IMR-90 (cell line): Measurements from ENCODE around the gene KDSR. TPM values are rescaled to one million over a fixed set of nuclear protein-coding genes. Genes with fewer than 3 reads are reported as not detected.

Experiments
- ATAC-seq: fragments of 200-7000 bp; cut with Tn5 transposase; 2 replicates; pipeline ENCODE4 v1.9.1; 2020; ENCODE audit warnings: low read depth, mild to moderate bottlenecking, moderate library complexity
- BruUV-seq: library from RNA; stranded (reverse); fragments of 400-500 nt; replicated peaks from 2 replicates; lab custom pipeline; 2021; lab: Mats Ljungman, UMichigan
- CTCF ChIA-PET: fragments of 300-600 bp; formaldehyde crosslinking; extraction: SDS; loops from one replicate; lab custom pipeline; 2021; ENCODE audit warnings: antibody characterized with exemption; lab: Yijun Ruan, JAX
- POLR2A ChIA-PET: fragments of 300-600 bp; sonication (Branson Sonifier 250); formaldehyde crosslinking; loops from one replicate; lab custom pipeline; 2022; ENCODE audit warnings: antibody characterized with exemption; ENCODE audit not compliant: unreplicated experiment; lab: Charles Lee
- DNase-seq: peaks from one replicate; pipeline ENCODE4 v3.0.0; 2013
- H2AFZ ChIP-seq: replicated peaks from 2 replicates; pipeline ENCODE3; 2013; ENCODE audit warnings: low read length, mild to moderate bottlenecking; ENCODE audit not compliant: poor library complexity
- H2AK5ac ChIP-seq: 2 replicates; pipeline ENCODE4 v1.6.1; 2013; ENCODE audit warnings: low read depth, low read length, inconsistent platforms
- H2AK9ac ChIP-seq: replicated peaks from 2 replicates; pipeline ENCODE3; 2013; ENCODE audit warnings: mild to moderate bottlenecking, low read depth, low read length, moderate library complexity; ENCODE audit not compliant: poor library complexity
- H2BK120ac ChIP-seq: 2 replicates; pipeline ENCODE4 v1.6.1; 2013; ENCODE audit warnings: low read depth, low read length, inconsistent platforms
- H2BK15ac ChIP-seq: 3 replicates; pipeline ENCODE4 v1.6.1; 2013; ENCODE audit warnings: low read depth, low read length, inconsistent platforms
- H2BK20ac ChIP-seq: 2 replicates; pipeline ENCODE4 v1.6.1; 2013; ENCODE audit warnings: low read depth, mild to moderate bottlenecking, inconsistent platforms, low read length, moderate library complexity
- H2BK5ac ChIP-seq: 2 replicates; pipeline ENCODE4 v1.6.1; 2013; ENCODE audit warnings: mild to moderate bottlenecking, low read depth, low read length, inconsistent platforms; ENCODE audit not compliant: poor library complexity, severe bottlenecking
- H3K14ac ChIP-seq: replicated peaks from 2 replicates; pipeline ENCODE4 v1.6.1; 2013; ENCODE audit warnings: low read depth, low read length, inconsistent platforms
- H3K18ac ChIP-seq: 2 replicates; pipeline ENCODE4 v1.6.1; 2013; ENCODE audit warnings: low read depth, low read length, control low read depth
- H3K23ac ChIP-seq: 2 replicates; pipeline ENCODE4 v1.6.1; 2013; ENCODE audit warnings: low read depth, low read length, inconsistent platforms
- H3K27ac ChIP-seq: 2 replicates; pipeline ENCODE4 v1.5.1; 2013; ENCODE audit warnings: mild to moderate bottlenecking, control low read depth, low read length; ENCODE audit not compliant: insufficient read depth
- H3K27me3 ChIP-seq: 2 replicates; pipeline ENCODE4 v1.6.1; 2013; ENCODE audit warnings: low read length; ENCODE audit not compliant: control insufficient read depth, insufficient read depth
- H3K36me3 ChIP-seq: 2 replicates; pipeline ENCODE4 v1.6.1; 2013; ENCODE audit warnings: low read length, mixed read lengths; ENCODE audit not compliant: control insufficient read depth, insufficient read depth
- H3K4ac ChIP-seq: 2 replicates; pipeline ENCODE4 v1.6.1; 2013; ENCODE audit warnings: low read depth, low read length, inconsistent platforms
- H3K4me1 ChIP-seq: 2 replicates; pipeline ENCODE4 v1.6.1; 2013; ENCODE audit warnings: low read length, mixed read lengths; ENCODE audit not compliant: control insufficient read depth, insufficient read depth
- H3K4me2 ChIP-seq: 2 replicates; pipeline ENCODE4 v1.6.1; 2013; ENCODE audit warnings: low read depth, mild to moderate bottlenecking, control low read depth, low read length, moderate library complexity
- H3K4me3 ChIP-seq: 2 replicates; pipeline ENCODE4 v1.5.1; 2013; ENCODE audit warnings: low read depth, mild to moderate bottlenecking, control low read depth, low read length, moderate library complexity; ENCODE audit not compliant: insufficient read depth
- H3K56ac ChIP-seq: 2 replicates; pipeline ENCODE4 v1.6.1; 2013; ENCODE audit warnings: low read length, inconsistent platforms; ENCODE audit not compliant: insufficient read depth; ENCODE audit errors: extremely low read depth
- H3K79me1 ChIP-seq, 2 experiments: 2 replicates each; pipeline ENCODE4 v1.6.1; 2013; ENCODE audit warnings: low read length in 2 of 2, inconsistent platforms in 1 of 2, low read depth in 1 of 2
- H3K9ac ChIP-seq: 2 replicates; pipeline ENCODE4 v1.6.1; 2013; ENCODE audit warnings: low read depth, low read length, control low read depth
- H3K9me1 ChIP-seq: 2 replicates; pipeline ENCODE4 v1.6.1; 2013; ENCODE audit warnings: low read length, inconsistent platforms; ENCODE audit not compliant: insufficient read depth
- H3K9me3 ChIP-seq: 2 replicates; pipeline ENCODE4 v1.6.1; 2013; ENCODE audit warnings: low read length; ENCODE audit not compliant: control insufficient read depth, insufficient read depth
- H4K20me1 ChIP-seq: 2 replicates; pipeline ENCODE4 v1.6.1; 2013; ENCODE audit warnings: low read length, inconsistent platforms; ENCODE audit not compliant: insufficient read depth
- H4K5ac ChIP-seq: 2 replicates; pipeline ENCODE4 v1.6.1; 2013; ENCODE audit warnings: mild to moderate bottlenecking, low read depth, low read length, control low read depth
- H4K8ac ChIP-seq, 2 experiments: 2 replicates each; pipeline ENCODE4 v1.6.1; 2013; ENCODE audit warnings: low read depth in 2 of 2, low read length in 2 of 2, control low read depth in 1 of 2, inconsistent platforms in 1 of 2
- H4K91ac ChIP-seq: 2 replicates; pipeline ENCODE4 v1.6.1; 2013; ENCODE audit warnings: low read depth, low read length, inconsistent platforms; ENCODE audit not compliant: insufficient read depth
- BHLHE40 ChIP-seq: fragments of 150-350 bp; IDR thresholded peaks from 2 replicates; pipeline ENCODE4 v1.6.1; 2016; ENCODE audit warnings: mild to moderate bottlenecking, low read depth, low read length
- CEBPB ChIP-seq: IDR thresholded peaks from 2 replicates; pipeline ENCODE4 v1.6.1; 2012; ENCODE audit warnings: low read depth, low read length, improper control_type of control experiment
- CHD1 ChIP-seq: IDR thresholded peaks from 2 replicates; pipeline ENCODE4 v1.6.1; 2012; ENCODE audit warnings: low read depth, low read length, improper control_type of control experiment
- FOS ChIP-seq: fragments of 150-350 bp; IDR thresholded peaks from 2 replicates; pipeline ENCODE4 v1.6.1; 2016; ENCODE audit warnings: low read depth, low read length
- MAFK ChIP-seq: IDR thresholded peaks from 2 replicates; pipeline ENCODE4 v1.6.1; 2012; ENCODE audit warnings: low read depth, low read length, improper control_type of control experiment
- MAZ ChIP-seq: IDR thresholded peaks from 2 replicates; pipeline ENCODE4 v1.6.1; 2012; ENCODE audit warnings: low read depth, mild to moderate bottlenecking, low read length, improper control_type of control experiment, moderate library complexity, borderline replicate concordance
- MXI1 ChIP-seq: IDR thresholded peaks from 2 replicates; pipeline ENCODE4 v1.6.1; 2012; ENCODE audit warnings: low read depth, mild to moderate bottlenecking, low read length, moderate library complexity, borderline replicate concordance
- NFE2L2 ChIP-seq: fragments of 150-350 bp; IDR thresholded peaks from 2 replicates; pipeline ENCODE4 v1.6.1; 2016; ENCODE audit warnings: low read depth, mild to moderate bottlenecking, low read length
- POLR2A ChIP-seq: IDR thresholded peaks from 2 replicates; pipeline ENCODE4 v1.6.1; 2012; ENCODE audit warnings: mild to moderate bottlenecking, low read depth, low read length
- RAD21 ChIP-seq: IDR thresholded peaks from 2 replicates; pipeline ENCODE4 v1.6.1; 2012; ENCODE audit warnings: low read length, improper control_type of control experiment
- RCOR1 ChIP-seq: IDR thresholded peaks from 2 replicates; pipeline ENCODE4 v1.6.1; 2012; ENCODE audit warnings: mild to moderate bottlenecking, low read length, improper control_type of control experiment; ENCODE audit not compliant: insufficient replicate concordance
- RFX5 ChIP-seq: IDR thresholded peaks from 2 replicates; pipeline ENCODE4 v1.8.0; 2012; ENCODE audit warnings: low read depth, mild to moderate bottlenecking, low read length, moderate library complexity
- SMC3 ChIP-seq: fragments of 150-350 bp; IDR thresholded peaks from 2 replicates; pipeline ENCODE4 v1.6.1; 2016; ENCODE audit warnings: low read depth, mild to moderate bottlenecking, antibody characterized with exemption, low read length, moderate library complexity
- WGBS, 2 experiments: methylation state at CpG; one replicate each; pipeline versions ENCODE4 v1.1.5 to v1.1.7; 2013; ENCODE audit warnings: missing lambda C conversion rate in 2 of 2; ENCODE audit not compliant: insufficient read length in 1 of 2; ENCODE audit errors: extremely low coverage in 2 of 2; 5-methylcytosine and 5-hydroxymethylcytosine counted together
- dilution Hi-C: fragments of 300-500 bp; cut with HindIII; formaldehyde crosslinking; loops from one replicate; pipeline ENCODE4 v1.14.3; 2018; ENCODE audit warnings: low sequenced_read_pairs; ENCODE audit not compliant: unreplicated experiment
- in situ Hi-C: fragments of 300-500 bp; cut with MboI; formaldehyde crosslinking; loops from 3 replicates; pipeline ENCODE4 v1.14.3; 2019; ENCODE audit warnings: low sequenced_read_pairs, inconsistent platforms, mixed read lengths
- intact Hi-C: fragments of 100-400 bp; cut with micrococcal nuclease; formaldehyde crosslinking; loops from 2 replicates; pipeline ENCODE4 v1.10.0; 2022
- polyA plus RNA-seq, 3 experiments: library from polyadenylated mRNA; depleted of rRNA; stranded (reverse); fragments of >200 nt; gene quantifications; 2 replicates each; pipeline ENCODE4 v1.2.3, GENCODE V29; 2012; ENCODE audit warnings: low replicate concordance in 1 of 3
- total RNA-seq: library from RNA; depleted of rRNA; stranded (reverse); fragments of >200 nt; gene quantifications from 2 replicates; pipeline ENCODE4 v1.2.3, GENCODE V29; 2012
- TF ChIP-seq, protein P1 (sequence below): fragments of 150-350 bp; IDR thresholded peaks from 2 replicates; pipeline ENCODE4 v1.6.1; 2017; ENCODE audit warnings: mild to moderate bottlenecking, antibody characterized with exemption, low read length, low read depth
- TF ChIP-seq, protein P2 (sequence below): conservative IDR thresholded peaks from 2 replicates; pipeline ENCODE4 v1.5.1; 2012; ENCODE audit warnings: mild to moderate bottlenecking, low read depth, low read length, improper control_type of control experiment
- TF ChIP-seq, protein P3 (sequence below): fragments of 150-350 bp; IDR thresholded peaks from 2 replicates; pipeline ENCODE4 v1.6.1; 2016; ENCODE audit warnings: low read depth, mild to moderate bottlenecking, low read length, moderate library complexity, borderline replicate concordance

The KDSR gene
- total and polyA plus RNA-seq, 2 of the 4 experiments (the other 2 are of a cell fraction), result 21.5 to 21.9 TPM

DNA sequence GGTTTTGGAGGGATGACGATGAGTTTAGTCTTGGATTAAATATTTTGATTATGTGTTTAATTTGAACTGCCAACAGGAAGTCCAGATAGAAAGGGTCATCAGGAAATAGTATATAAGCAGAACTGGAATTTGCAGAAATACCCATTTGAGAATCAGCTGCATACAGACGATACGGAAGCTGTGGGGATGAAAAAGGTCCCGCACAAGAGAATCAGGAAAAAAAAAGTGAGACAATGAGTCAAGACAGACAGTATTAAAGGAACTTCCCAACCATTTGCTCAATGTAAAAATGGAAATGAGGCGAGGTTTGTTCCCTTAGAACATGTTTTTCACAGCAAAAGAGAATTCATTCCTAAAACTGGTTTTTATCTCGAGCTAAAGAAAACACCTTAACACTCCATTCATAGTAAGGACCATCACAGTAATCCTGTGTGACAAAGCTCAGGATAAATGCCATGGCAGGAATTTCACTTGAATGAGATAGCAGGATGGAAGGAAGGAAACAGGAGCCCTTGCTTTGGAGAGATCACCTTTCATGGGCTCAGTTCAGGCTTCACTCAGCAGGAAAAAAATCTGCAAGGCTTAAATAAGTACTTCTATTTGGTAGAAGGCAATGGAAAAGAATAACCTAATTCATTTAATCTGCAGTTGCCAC, 76.7 kb downstream of the KDSR start:
- no TSS peak for BruUV-seq
- Histone ChIP-seq H2AK9ac (no peak overlapping the region), H2BK5ac (no peak overlapping the region), H3K23ac (no peak overlapping the region), H2AK5ac (no peak overlapping the region), H3K79me1 (no peaks in the 10 kb centered on the region), H3K18ac (no peak overlapping the region), H4K91ac (no peak overlapping the region), H3K4ac (no peak overlapping the region), H2BK15ac (no peak overlapping the region), H2BK120ac (no peak overlapping the region), H3K4me2 (no peak overlapping the region), H3K27me3 (peaks cover 3% of the 10 kb centered on the region), H4K8ac (no peak overlapping the region), H4K5ac (no peak overlapping the region), H2AFZ (no peak overlapping the region), H3K9me3 (no peaks in the 10 kb centered on the region), H3K4me3 (no peak overlapping the region), H4K20me1 (no peaks in the 10 kb centered on the region), H3K9ac (no peak overlapping the region), H3K9me1 (no peaks in the 10 kb centered on the region), H3K4me1 (no peaks in the 10 kb centered on the region), H3K14ac (no peak overlapping the region), H2BK20ac (no peak overlapping the region), H3K27ac (no peak overlapping the region), H3K56ac (no peak overlapping the region), H3K36me3 (no peaks in the 10 kb centered on the region)
- CTCF ChIA-PET, result no interaction called here
- intact Hi-C loops (no loop called here), in situ Hi-C loops (no loop called here), dilution Hi-C loops (no loop called here)
- DNase-seq (no peak), ATAC-seq (no peak)
- POLR2A ChIA-PET, result no interaction called here
- TF ChIP-seq, protein P1, sequence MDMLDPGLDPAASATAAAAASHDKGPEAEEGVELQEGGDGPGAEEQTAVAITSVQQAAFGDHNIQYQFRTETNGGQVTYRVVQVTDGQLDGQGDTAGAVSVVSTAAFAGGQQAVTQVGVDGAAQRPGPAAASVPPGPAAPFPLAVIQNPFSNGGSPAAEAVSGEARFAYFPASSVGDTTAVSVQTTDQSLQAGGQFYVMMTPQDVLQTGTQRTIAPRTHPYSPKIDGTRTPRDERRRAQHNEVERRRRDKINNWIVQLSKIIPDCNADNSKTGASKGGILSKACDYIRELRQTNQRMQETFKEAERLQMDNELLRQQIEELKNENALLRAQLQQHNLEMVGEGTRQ, result no peak
- TF ChIP-seq POLR2A (no peak), MAZ (no peak), RFX5 (no peak), CEBPB (no peak), NFE2L2 (no peak), MAFK (no peak), FOS (no peak), CHD1 (no peak), MXI1 (no peak), RCOR1 (no peak), SMC3 (no peak), RAD21 (no peak), BHLHE40 (no peak)
- TF ChIP-seq, protein P2, sequence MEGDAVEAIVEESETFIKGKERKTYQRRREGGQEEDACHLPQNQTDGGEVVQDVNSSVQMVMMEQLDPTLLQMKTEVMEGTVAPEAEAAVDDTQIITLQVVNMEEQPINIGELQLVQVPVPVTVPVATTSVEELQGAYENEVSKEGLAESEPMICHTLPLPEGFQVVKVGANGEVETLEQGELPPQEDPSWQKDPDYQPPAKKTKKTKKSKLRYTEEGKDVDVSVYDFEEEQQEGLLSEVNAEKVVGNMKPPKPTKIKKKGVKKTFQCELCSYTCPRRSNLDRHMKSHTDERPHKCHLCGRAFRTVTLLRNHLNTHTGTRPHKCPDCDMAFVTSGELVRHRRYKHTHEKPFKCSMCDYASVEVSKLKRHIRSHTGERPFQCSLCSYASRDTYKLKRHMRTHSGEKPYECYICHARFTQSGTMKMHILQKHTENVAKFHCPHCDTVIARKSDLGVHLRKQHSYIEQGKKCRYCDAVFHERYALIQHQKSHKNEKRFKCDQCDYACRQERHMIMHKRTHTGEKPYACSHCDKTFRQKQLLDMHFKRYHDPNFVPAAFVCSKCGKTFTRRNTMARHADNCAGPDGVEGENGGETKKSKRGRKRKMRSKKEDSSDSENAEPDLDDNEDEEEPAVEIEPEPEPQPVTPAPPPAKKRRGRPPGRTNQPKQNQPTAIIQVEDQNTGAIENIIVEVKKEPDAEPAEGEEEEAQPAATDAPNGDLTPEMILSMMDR, result no peak
- TF ChIP-seq, protein P3, sequence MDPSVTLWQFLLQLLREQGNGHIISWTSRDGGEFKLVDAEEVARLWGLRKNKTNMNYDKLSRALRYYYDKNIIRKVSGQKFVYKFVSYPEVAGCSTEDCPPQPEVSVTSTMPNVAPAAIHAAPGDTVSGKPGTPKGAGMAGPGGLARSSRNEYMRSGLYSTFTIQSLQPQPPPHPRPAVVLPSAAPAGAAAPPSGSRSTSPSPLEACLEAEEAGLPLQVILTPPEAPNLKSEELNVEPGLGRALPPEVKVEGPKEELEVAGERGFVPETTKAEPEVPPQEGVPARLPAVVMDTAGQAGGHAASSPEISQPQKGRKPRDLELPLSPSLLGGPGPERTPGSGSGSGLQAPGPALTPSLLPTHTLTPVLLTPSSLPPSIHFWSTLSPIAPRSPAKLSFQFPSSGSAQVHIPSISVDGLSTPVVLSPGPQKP, result no peak
- no CpG with 5 or more reads among the region's 6 CpGs for WGBS, 2 experiments
